ENCODE results near the gene KPNB1. TPM values are rescaled to one million over a fixed set of nuclear protein-coding genes. Genes with fewer than 3 reads are reported as not detected.

The KPNB1 gene
- total and polyA plus RNA-seq, 2 of the 8 experiments (the other 6 are each of a cell fraction or from before 2014, with no cell fraction given), result 171 to 625 TPM

GRCh38 chr17:47650525-47651522, 1.1 kb downstream of the KPNB1 start (continued):
- TF ChIP-seq CHD7 (IDR thresholded peaks at IDR 0.05; ENCODE audit: insufficient replicate concordance, low read length) (no peak), KDM5A (IDR thresholded peaks at IDR 0.05; ENCODE audit: low read length) (no peak; the same call in 1 of the 2 replicates), FOSL1 (IDR thresholded peaks at IDR 0.05; ENCODE audit: insufficient read depth, low read depth, low read length) (no peak), USF2 (IDR thresholded peaks at IDR 0.05; ENCODE audit: low read length) (no peak), HDAC6 (IDR thresholded peaks at IDR 0.05; ENCODE audit: low read depth, low read length) (no peak), SP2 (IDR thresholded peaks at IDR 0.05; ENCODE audit: low read length) (peak; percentile 38; the same call in 1 of the 2 replicates), POU5F1 (IDR thresholded peaks at IDR 0.05; ENCODE audit: low read depth, low read length) (no peak), TBP (IDR thresholded peaks at IDR 0.05; ENCODE audit: low read depth, low read length) (no peak)
